ENCODE results near the gene AKNAD1.

Gene AKNAD1

GRCh38 chr1:108830119-108831008, 26.5 kb downstream of the AKNAD1 start:
- no peak for DNase-seq

GRCh38 chr1:108829498-108829916, 27.4 kb downstream of the AKNAD1 start:
- no peak for DNase-seq

- DNase-seq, result peak; percentile 63
Observed at GRCh38 chr1:108828074-108828961, 28.6 kb downstream of the AKNAD1 start.

GRCh38 chr1:108826081-108826635, 30.7 kb downstream of the AKNAD1 start:
- DNase-seq, result no peak

- no peak for DNase-seq
Observed at GRCh38 chr1:108824051-108824450, 32.8 kb downstream of the AKNAD1 start.

GRCh38 chr1:108823632-108824031, 33.3 kb downstream of the AKNAD1 start:
- no peak for DNase-seq

GRCh38 chr1:108819878-108820277, 37.0 kb downstream of the AKNAD1 start:
- DNase-seq, result no peak

- no peak for DNase-seq
Observed at GRCh38 chr1:108817811-108818210, 39.1 kb downstream of the AKNAD1 start.

GRCh38 chr1:108817016-108817415, 39.9 kb downstream of the AKNAD1 start:
- DNase-seq, result no peak

- no peak for DNase-seq
Observed at GRCh38 chr1:108816049-108816893, 40.6 kb downstream of the AKNAD1 start.

GRCh38 chr1:108815566-108815965, 41.3 kb downstream of the AKNAD1 start:
- DNase-seq, result no peak

GRCh38 chr1:108814343-108815125, 42.4 kb downstream of the AKNAD1 start:
- no peak for DNase-seq

- no peak for DNase-seq
Observed at GRCh38 chr1:108813326-108813725, 43.6 kb downstream of the AKNAD1 start.

- no peak for DNase-seq
Observed at GRCh38 chr1:108811611-108812010, 45.3 kb downstream of the AKNAD1 start.

GRCh38 chr1:108808438-108808837, 48.5 kb downstream of the AKNAD1 start:
- DNase-seq, result no peak

- no peak for DNase-seq
Observed at GRCh38 chr1:108803548-108803947, 53.3 kb downstream of the AKNAD1 start.

GRCh38 chr1:108801101-108801500, 55.8 kb downstream of the AKNAD1 start:
- no peak for DNase-seq

GRCh38 chr1:108799001-108799400, 57.9 kb downstream of the AKNAD1 start:
- no peak for DNase-seq

GRCh38 chr1:108792420-108792819, 64.5 kb downstream of the AKNAD1 start:
- no peak for DNase-seq

- DNase-seq, result no peak
Observed at GRCh38 chr1:108791790-108792189, 65.1 kb downstream of the AKNAD1 start.

- no peak for DNase-seq
Observed at GRCh38 chr1:108785880-108786279, 71.0 kb downstream of the AKNAD1 start.

- DNase-seq, result no peak
Observed at GRCh38 chr1:108785264-108785663, 71.6 kb downstream of the AKNAD1 start.
